Trophoblast cell (in vitro differentiated cells and primary cell): ENCODE measurements around the gene TRIM65.
A peak's percentile ranks its signal among the peaks of the same experiment; 100 is the strongest.

ENCODE experiments used
- DNase-seq, 2 donors: peaks; one replicate each; pipeline ENCODE4 v3.0.0-alpha.2; 2016
- H2AFZ ChIP-seq: 2 replicates; pipeline ENCODE4 v1.6.1; 2013; ENCODE audit warnings: low read length, moderate library complexity, mild to moderate bottlenecking; ENCODE audit not compliant: insufficient read depth, poor library complexity
- H2AK5ac ChIP-seq: 2 replicates; pipeline ENCODE4 v1.6.1; 2013; ENCODE audit warnings: mild to moderate bottlenecking, low read length
- H2BK120ac ChIP-seq: 2 replicates; pipeline ENCODE4 v1.6.1; 2013; ENCODE audit warnings: low read length, mild to moderate bottlenecking, moderate library complexity; ENCODE audit not compliant: insufficient read depth, poor library complexity
- H2BK12ac ChIP-seq: 2 replicates; pipeline ENCODE4 v1.6.1; 2013; ENCODE audit warnings: mild to moderate bottlenecking, low read length, moderate library complexity
- H2BK5ac ChIP-seq: 2 replicates; pipeline ENCODE4 v1.6.1; 2013; ENCODE audit warnings: low read length, low read depth, moderate library complexity, mild to moderate bottlenecking; ENCODE audit not compliant: poor library complexity
- H3K14ac ChIP-seq: 2 replicates; pipeline ENCODE4 v1.6.1; 2013; ENCODE audit warnings: mild to moderate bottlenecking, low read length
- H3K18ac ChIP-seq: 2 replicates; pipeline ENCODE4 v1.6.1; 2013; ENCODE audit warnings: mild to moderate bottlenecking, low read length
- H3K23ac ChIP-seq: 2 replicates; pipeline ENCODE4 v1.6.1; 2013; ENCODE audit warnings: low read length
- H3K27ac ChIP-seq: 2 replicates; pipeline ENCODE4 v1.5.1; 2013; ENCODE audit warnings: low read depth, mild to moderate bottlenecking, inconsistent platforms, low read length, moderate library complexity
- H3K27me3 ChIP-seq: 2 replicates; pipeline ENCODE4 v1.6.1; 2013; ENCODE audit warnings: inconsistent platforms, mild to moderate bottlenecking, low read length, moderate library complexity; ENCODE audit not compliant: insufficient read depth
- H3K36me3 ChIP-seq, 2 experiments: 1 replicate in 1 of 2; 2 replicates in 1 of 2; pipeline ENCODE4 v1.6.1; 2013; ENCODE audit warnings: low read length in 2 of 2, mild to moderate bottlenecking in 2 of 2, moderate library complexity in 1 of 2; ENCODE audit not compliant: insufficient read depth in 2 of 2, control insufficient read depth in 1 of 2
- H3K4ac ChIP-seq: 2 replicates; pipeline ENCODE4 v1.6.1; 2013; ENCODE audit warnings: low read depth, mild to moderate bottlenecking, low read length, moderate library complexity
- H3K4me1 ChIP-seq, 2 experiments: 1 replicate in 1 of 2; 2 replicates in 1 of 2; pipeline ENCODE4 v1.6.1; 2013; ENCODE audit warnings: low read length in 2 of 2, mild to moderate bottlenecking in 2 of 2, moderate library complexity in 1 of 2; ENCODE audit not compliant: insufficient read depth in 2 of 2, control insufficient read depth in 1 of 2
- H3K4me2 ChIP-seq: 2 replicates; pipeline ENCODE4 v1.6.1; 2013; ENCODE audit warnings: inconsistent platforms, mild to moderate bottlenecking, low read length, moderate library complexity
- H3K4me3 ChIP-seq: 2 replicates; pipeline ENCODE4 v1.5.1; 2013; ENCODE audit warnings: mild to moderate bottlenecking, low read depth, low read length, inconsistent platforms
- H3K79me1 ChIP-seq: one replicate; pipeline ENCODE4 v1.6.1; 2013; ENCODE audit warnings: low read length
- H3K79me2 ChIP-seq: 2 replicates; pipeline ENCODE4 v1.6.1; 2013; ENCODE audit warnings: low read length, mild to moderate bottlenecking; ENCODE audit not compliant: control insufficient read depth, insufficient read depth, poor library complexity
- H3K9ac ChIP-seq: 2 replicates; pipeline ENCODE4 v1.6.1; 2013; ENCODE audit warnings: mild to moderate bottlenecking, low read length
- H3K9me3 ChIP-seq: 2 replicates; pipeline ENCODE4 v1.6.1; 2013; ENCODE audit warnings: low read depth, mild to moderate bottlenecking, control low read depth, inconsistent platforms, low read length; ENCODE audit not compliant: insufficient read depth
- H4K12ac ChIP-seq: 2 replicates; pipeline ENCODE4 v1.6.1; 2013; ENCODE audit warnings: low read depth, mild to moderate bottlenecking, low read length, moderate library complexity
- H4K8ac ChIP-seq: 2 replicates; pipeline ENCODE4 v1.6.1; 2013; ENCODE audit warnings: low read depth, mild to moderate bottlenecking, low read length, moderate library complexity
- H4K91ac ChIP-seq: one replicate; pipeline ENCODE4 v1.6.1; 2013; ENCODE audit warnings: low read depth, mild to moderate bottlenecking, low read length, moderate library complexity
- WGBS: extraction: QIAGEN DNeasy Blood & Tissue Kit; methylation state at CpG from one replicate; pipeline ENCODE4 v1.1.7; 2013; ENCODE audit warnings: missing lambda C conversion rate; ENCODE audit not compliant: insufficient read length, insufficient coverage; ENCODE audit errors: extremely low coverage; 5-methylcytosine and 5-hydroxymethylcytosine counted together

The TRIM65 gene

GRCh38 chr17:75898065-75898464 is 1.3 kb upstream of the TRIM65 start:
- no peak overlapping the region for H3K18ac ChIP-seq
- H4K91ac ChIP-seq = no peak overlapping the region
- no peak overlapping the region for H3K14ac ChIP-seq
- H3K79me2 ChIP-seq = peaks cover 7% of the 10 kb centered on the region
- H3K4me3 ChIP-seq = no peak overlapping the region
- H2BK5ac ChIP-seq = no peak overlapping the region
- DNase-seq = no peak
- WGBS = no CpG with 5 or more reads among the region's 8 CpGs
- H4K8ac ChIP-seq = no peak overlapping the region
- no peak overlapping the region for H2BK12ac ChIP-seq
- H3K23ac ChIP-seq = no peak overlapping the region
- no peak overlapping the region for H4K12ac ChIP-seq
- no peak overlapping the region for H3K27ac ChIP-seq
- H2BK120ac ChIP-seq = no peak overlapping the region
- H2AK5ac ChIP-seq = no peak overlapping the region
- peaks cover 5% of the 10 kb centered on the region for H3K79me1 ChIP-seq
- no peak overlapping the region for H3K4ac ChIP-seq
- no peaks in the 10 kb centered on the region for H3K27me3 ChIP-seq
- H3K4me2 ChIP-seq = no peak overlapping the region
- H2AFZ ChIP-seq = no peak overlapping the region
- H3K9ac ChIP-seq = no peak overlapping the region
- H3K4me1 ChIP-seq = peaks cover 6 to 8% of the 10 kb centered on the region in 2 experiments
- peaks cover 38 to 50% of the 10 kb centered on the region in 2 experiments for H3K36me3 ChIP-seq
- no peaks in the 10 kb centered on the region for H3K9me3 ChIP-seq

DNA sequence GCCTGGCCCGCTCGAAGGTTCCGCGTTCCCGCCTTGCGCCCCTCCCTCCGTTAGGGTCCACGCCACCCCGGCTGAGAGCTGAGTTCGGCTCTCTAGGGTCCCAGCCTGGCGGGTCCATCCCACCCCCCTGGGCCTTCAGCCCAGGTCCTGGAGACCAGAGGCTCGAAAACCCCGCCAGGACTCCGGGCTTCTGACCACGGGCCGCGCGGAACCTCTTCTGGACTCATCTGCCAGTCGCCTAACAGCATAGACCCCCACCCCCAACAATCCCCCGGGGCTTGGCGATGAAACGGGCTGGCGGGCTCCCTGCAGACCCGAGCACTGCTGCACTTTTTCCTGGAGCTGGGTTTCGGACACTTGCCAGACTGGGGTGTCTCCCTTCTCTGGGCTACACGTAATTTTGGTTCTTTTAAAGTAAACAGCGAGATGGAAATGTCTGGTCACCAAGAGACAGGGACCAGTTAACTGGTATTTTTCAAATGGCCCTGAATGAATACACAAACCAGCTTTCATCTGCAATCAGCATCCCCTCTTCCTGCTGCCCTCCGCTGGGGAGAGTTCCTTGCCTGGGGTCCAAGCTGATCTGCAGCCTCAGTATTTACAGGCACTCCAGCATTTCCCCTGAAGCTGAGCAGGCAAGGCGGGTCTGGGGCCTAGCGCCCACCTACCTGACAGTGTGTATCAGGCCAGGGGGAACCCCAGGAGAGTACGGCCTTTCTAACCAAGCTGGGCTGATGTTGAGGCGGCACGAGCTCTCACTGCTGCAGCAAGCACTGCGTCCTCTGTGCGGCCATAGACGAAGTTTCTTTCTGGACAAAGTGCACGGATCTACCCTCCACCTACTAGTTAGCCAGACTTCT is 639 bp upstream of the TRIM65 start:
- Histone ChIP-seq H2BK12ac (no peak overlapping the region), H3K23ac (no peak overlapping the region), H3K9ac (no peak overlapping the region), H2AFZ (peak overlapping the region; percentile 87), H4K12ac (peak overlapping the region; percentile 82), H4K8ac (peak overlapping the region; percentile 85), H4K91ac (peak overlapping the region; percentile 75), H3K36me3 (peaks cover 40 to 49% of the 10 kb centered on the region in 2 experiments), H3K27me3 (no peaks in the 10 kb centered on the region), H3K9me3 (no peaks in the 10 kb centered on the region), H3K4me1 (peaks cover 6 to 8% of the 10 kb centered on the region in 2 experiments), H3K18ac (peak overlapping the region; percentile 57), H3K27ac (no peak overlapping the region), H2AK5ac (no peak overlapping the region), H3K79me2 (peaks cover 7% of the 10 kb centered on the region), H2BK5ac (no peak overlapping the region), H2BK120ac (peak overlapping the region; percentile 20), H3K4me3 (no peak overlapping the region), H3K14ac (peak overlapping the region; percentile 59), H3K79me1 (peaks cover 5% of the 10 kb centered on the region), H3K4ac (no peak overlapping the region), H3K4me2 (peak overlapping the region; percentile 61)
- WGBS = no CpG with 5 or more reads among the region's 37 CpGs
- no peak for DNase-seq

DNA sequence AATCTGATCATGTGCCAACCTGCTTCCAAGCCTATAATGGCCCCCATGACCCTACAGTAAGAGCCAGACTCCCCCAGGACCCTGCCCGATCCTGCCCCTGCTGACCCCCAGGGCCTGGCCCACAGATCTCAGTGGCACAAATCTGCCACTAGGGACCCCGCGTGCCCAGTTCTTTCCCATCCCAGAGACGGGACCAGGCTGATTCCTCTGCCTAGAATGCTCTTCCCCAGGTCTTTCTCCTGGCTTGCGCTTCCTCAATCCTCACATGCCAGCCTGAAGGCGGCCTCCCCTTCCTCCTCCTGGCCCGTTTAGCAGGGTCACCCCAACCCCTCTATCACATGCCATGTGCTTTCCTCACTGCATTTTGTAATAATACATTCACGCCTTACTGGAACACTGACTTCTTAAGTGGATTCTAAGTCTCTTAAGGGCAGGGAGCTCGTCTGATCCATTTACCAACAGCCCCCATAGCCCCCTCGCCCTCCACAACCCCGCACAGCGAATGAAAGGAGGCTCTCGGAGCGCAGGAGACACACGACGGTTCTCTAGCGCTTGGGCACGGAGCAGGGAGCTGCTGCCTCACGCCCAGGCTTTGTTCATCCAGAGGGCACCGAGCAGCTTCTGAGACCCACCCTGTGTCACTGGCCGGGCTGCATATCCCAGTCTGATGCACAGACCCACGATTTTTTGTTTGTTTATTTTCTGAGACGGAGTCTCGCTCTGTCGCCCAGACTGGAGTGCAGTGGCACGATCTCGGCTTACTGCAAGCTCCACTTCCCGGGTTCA is 1.2 kb downstream of the TRIM65 start:
- H3K4ac ChIP-seq = peak overlapping the region; percentile 61
- H3K4me3 ChIP-seq = no peak overlapping the region
- H3K27ac ChIP-seq = no peak overlapping the region
- peaks cover 7% of the 10 kb centered on the region for H3K79me2 ChIP-seq
- peak overlapping the region; percentile 23 for H2BK12ac ChIP-seq
- DNase-seq = peak; percentile 29 to 34
- H3K4me1 ChIP-seq = peaks cover 6 to 8% of the 10 kb centered on the region in 2 experiments
- no peaks in the 10 kb centered on the region for H3K27me3 ChIP-seq
- H3K79me1 ChIP-seq = peaks cover 5% of the 10 kb centered on the region
- H2AK5ac ChIP-seq = peak overlapping the region; percentile 71
- H4K8ac ChIP-seq = peak overlapping the region; percentile 74
- peak overlapping the region; percentile 72 for H3K18ac ChIP-seq
- H2BK5ac ChIP-seq = no peak overlapping the region
- no peaks in the 10 kb centered on the region for H3K9me3 ChIP-seq
- peak overlapping the region; percentile 27 for H4K12ac ChIP-seq
- peak overlapping the region; percentile 40 for H2BK120ac ChIP-seq
- H4K91ac ChIP-seq = peak overlapping the region; percentile 42
- peak overlapping the region; percentile 56 for H2AFZ ChIP-seq
- H3K9ac ChIP-seq = peak overlapping the region; percentile 0
- peak overlapping the region; percentile 74 for H3K14ac ChIP-seq
- no peak overlapping the region for H3K23ac ChIP-seq
- no CpG with 5 or more reads among the region's 28 CpGs for WGBS
- peak overlapping the region; percentile 41 for H3K4me2 ChIP-seq
- H3K36me3 ChIP-seq = peaks cover 44 to 47% of the 10 kb centered on the region in 2 experiments

- Histone ChIP-seq H2BK5ac (no peak overlapping the region), H3K14ac (no peak overlapping the region), H2AK5ac (no peak overlapping the region), H3K9ac (peak overlapping the region; percentile 12), H3K9me3 (peaks cover 2% of the 10 kb centered on the region), H2AFZ (no peak overlapping the region), H3K4me3 (no peak overlapping the region), H4K91ac (no peak overlapping the region), H3K4ac (no peak overlapping the region), H3K36me3 (peaks cover 37 to 39% of the 10 kb centered on the region in 2 experiments), H3K23ac (no peak overlapping the region), H3K27me3 (no peaks in the 10 kb centered on the region), H3K79me2 (peaks cover 7% of the 10 kb centered on the region), H3K79me1 (peaks cover 5% of the 10 kb centered on the region), H4K8ac (no peak overlapping the region), H3K27ac (no peak overlapping the region), H2BK120ac (no peak overlapping the region), H4K12ac (no peak overlapping the region), H3K18ac (no peak overlapping the region), H3K4me1 (peaks cover 6 to 8% of the 10 kb centered on the region in 2 experiments), H2BK12ac (no peak overlapping the region), H3K4me2 (no peak overlapping the region)
- no CpG with 5 or more reads among the region's 22 CpGs for WGBS
- DNase-seq = no peak
Measured at GRCh38 chr17:75894049-75894733, 2.6 kb downstream of the TRIM65 start.
